Activated naive CD4-positive, alpha-beta T cell treated with anti-CD3 and anti-CD28 coated beads for 36 hours (primary cell): ENCODE measurements around the gene ARHGEF11. TPM values are rescaled to one million over a fixed set of nuclear protein-coding genes. Genes with fewer than 3 reads are reported as not detected.
"Not testable (repeated sequence)": the region's sequence is repeated elsewhere in the genome, so short reads cannot be mapped to it uniquely, and the experiment has no call there.

Source experiments
- CTCF ChIA-PET: fragments of 350-600 bp; sonication (Branson Sonifier 250); formaldehyde crosslinking; loops from one replicate; lab custom pipeline; 2021; ENCODE audit warnings: antibody characterized with exemption; lab: Charles Lee
- DNase-seq: peaks from one replicate; pipeline ENCODE4 v3.0.0-alpha.2; 2020
- H3K27ac Mint-ChIP-seq: one replicate; pipeline ENCODE4 v1.8.0; 2021; ENCODE audit warnings: mild to moderate bottlenecking, mixed read lengths
- H3K27me3 Mint-ChIP-seq: one replicate; pipeline ENCODE4 v1.8.0; 2021; ENCODE audit warnings: low read depth, mixed read lengths
- H3K36me3 Mint-ChIP-seq: one replicate; pipeline ENCODE4 v1.8.0; 2021; ENCODE audit warnings: low read depth, mixed read lengths
- H3K4me1 Mint-ChIP-seq: one replicate; pipeline ENCODE4 v1.8.0; 2021; ENCODE audit warnings: low read depth, mixed read lengths
- H3K4me3 Mint-ChIP-seq: one replicate; pipeline ENCODE4 v1.8.0; 2021; ENCODE audit warnings: mild to moderate bottlenecking, moderate library complexity, mixed read lengths
- H3K9me3 Mint-ChIP-seq: one replicate; pipeline ENCODE4 v1.8.0; 2021; ENCODE audit warnings: mixed read lengths
- intact Hi-C: fragments of 100-400 bp; cut with micrococcal nuclease; formaldehyde crosslinking; loops from one replicate; pipeline ENCODE4 v1.15.1; 2023
- total RNA-seq, 2 experiments: library from RNA; stranded (reverse); gene quantifications; one replicate each; pipeline ENCODE4 v1.2.3, GENCODE V29; 2021

ARHGEF11 gene
- total RNA-seq, 2 experiments from 2014 or later: 3.2 to 3.4 TPM

DNA sequence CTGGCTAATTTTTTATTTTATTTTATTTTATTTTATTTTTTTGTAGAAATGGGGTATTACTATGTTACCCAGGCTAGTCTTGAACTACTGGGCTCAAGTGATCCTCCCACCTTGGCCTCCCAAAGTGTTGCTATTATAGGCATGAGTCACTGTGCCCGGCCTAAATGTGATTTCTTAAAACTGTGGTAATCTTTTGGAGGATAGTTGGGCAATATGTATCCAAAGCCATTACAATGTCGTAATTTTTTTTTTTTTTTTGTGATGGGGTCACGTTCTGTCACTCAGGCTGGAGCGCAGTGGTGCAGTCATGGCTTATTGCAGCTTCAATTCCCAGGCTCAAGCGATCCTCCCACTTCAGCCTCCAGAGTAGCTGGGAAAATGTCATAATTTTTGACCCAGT is 39.9 kb upstream of the ARHGEF11 start:
- intact Hi-C loops: no loop called here
- Mint-ChIP-seq H3K4me1 (no peaks in the 10 kb centered on the region), H3K27ac (no peak overlapping the region), H3K4me3 (no peak overlapping the region), H3K9me3 (no peaks in the 10 kb centered on the region), H3K27me3 (peaks cover 2% of the 10 kb centered on the region), H3K36me3 (no peaks in the 10 kb centered on the region)
- CTCF ChIA-PET: interaction anchor here (0.7 to 7.1 kb wide), 3 partner anchors 8 to 194 kb away, joined by 4 to 378 read pairs (median 5); no protein-coding TSS in a partner anchor
- DNase-seq: no peak

DNA sequence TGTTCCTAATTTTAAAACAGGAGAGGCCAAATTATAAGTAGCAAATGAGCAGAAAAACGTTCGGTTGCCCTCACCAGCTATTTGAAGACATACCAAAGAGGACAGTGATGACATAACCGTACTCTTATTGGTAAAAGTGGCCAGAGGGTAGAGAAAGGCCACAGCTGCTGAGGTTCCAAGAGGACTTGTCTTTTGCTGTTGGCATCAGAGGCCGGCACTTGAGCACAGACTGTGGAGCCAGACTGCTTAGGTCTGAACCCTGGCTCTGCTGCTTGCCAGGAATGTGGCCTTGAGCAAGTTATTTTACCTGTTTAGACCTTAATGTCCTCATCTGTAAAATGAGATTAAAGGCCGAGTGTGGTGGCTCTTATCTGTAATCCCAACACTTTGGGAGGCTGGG is 39.2 kb upstream of the ARHGEF11 start:
- Mint-ChIP-seq H3K27me3 (no peaks in the 10 kb centered on the region), H3K36me3 (no peaks in the 10 kb centered on the region), H3K4me3 (no peak overlapping the region), H3K27ac (no peak overlapping the region), H3K4me1 (no peaks in the 10 kb centered on the region), H3K9me3 (no peaks in the 10 kb centered on the region)
- no peak for DNase-seq
- CTCF ChIA-PET: interaction anchor here (1.4 kb wide), 1 partner anchor 72 kb away, joined by 3 read pairs; no protein-coding TSS in a partner anchor
- intact Hi-C loops: no loop called here

DNA sequence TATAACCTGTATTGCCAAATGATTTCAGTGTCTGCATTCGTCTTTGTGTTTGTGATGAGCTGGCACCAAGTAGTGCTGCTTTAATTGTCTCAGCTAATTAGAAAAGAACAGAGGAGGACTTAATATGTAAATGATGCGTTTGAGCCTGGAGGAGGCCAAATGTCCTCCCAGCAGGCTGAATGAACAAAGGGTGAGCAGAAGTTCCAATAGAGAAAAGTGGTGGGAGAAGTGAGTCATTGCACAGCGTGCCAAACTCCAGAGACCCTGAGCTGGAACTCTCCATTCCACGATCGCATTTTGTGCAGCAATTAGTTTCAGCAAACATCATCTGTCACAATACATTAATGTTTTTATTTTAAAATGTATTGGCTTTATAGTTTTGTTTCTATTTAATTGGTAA is 36.2 kb upstream of the ARHGEF11 start:
- Mint-ChIP-seq H3K9me3 (no peaks in the 10 kb centered on the region), H3K27me3 (no peaks in the 10 kb centered on the region), H3K4me3 (no peak overlapping the region), H3K36me3 (no peaks in the 10 kb centered on the region), H3K27ac (no peak overlapping the region), H3K4me1 (no peaks in the 10 kb centered on the region)
- intact Hi-C loops: no loop called here
- CTCF ChIA-PET: interaction anchor here (0.6 to 2.0 kb wide), 3 partner anchors 9 to 75 kb away, joined by 3 to 8 read pairs (median 3); no protein-coding TSS in a partner anchor
- no peak for DNase-seq

DNA sequence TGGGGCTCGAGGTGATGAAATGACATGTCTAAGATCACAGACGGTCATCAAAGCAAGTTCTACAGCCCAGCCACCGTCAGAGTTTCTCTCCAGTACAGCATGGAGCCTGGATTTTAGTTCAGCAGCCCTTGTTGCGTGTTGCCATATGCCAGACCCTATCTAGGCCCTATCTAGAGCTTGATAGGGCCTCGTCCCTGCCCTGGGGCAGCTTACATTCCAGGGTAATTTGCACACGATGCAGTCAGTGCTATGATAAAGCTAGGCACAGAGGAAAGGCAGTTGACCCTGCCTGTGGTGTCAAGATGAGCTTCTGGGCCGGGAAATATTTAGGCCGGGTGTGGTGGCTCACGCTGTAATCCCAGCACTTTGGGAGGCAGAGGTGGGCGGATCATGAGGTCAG is 35.2 kb upstream of the ARHGEF11 start:
- no peak for DNase-seq
- Mint-ChIP-seq H3K27me3 (no peaks in the 10 kb centered on the region), H3K27ac (no peak overlapping the region), H3K4me1 (no peaks in the 10 kb centered on the region), H3K9me3 (no peaks in the 10 kb centered on the region), H3K36me3 (no peaks in the 10 kb centered on the region), H3K4me3 (no peak overlapping the region)
- CTCF ChIA-PET: interaction anchor here (0.6 to 2.0 kb wide), 4 partner anchors 10 to 76 kb away, joined by 3 to 8 read pairs (median 4); no protein-coding TSS in a partner anchor
- intact Hi-C loops: no loop called here

DNA sequence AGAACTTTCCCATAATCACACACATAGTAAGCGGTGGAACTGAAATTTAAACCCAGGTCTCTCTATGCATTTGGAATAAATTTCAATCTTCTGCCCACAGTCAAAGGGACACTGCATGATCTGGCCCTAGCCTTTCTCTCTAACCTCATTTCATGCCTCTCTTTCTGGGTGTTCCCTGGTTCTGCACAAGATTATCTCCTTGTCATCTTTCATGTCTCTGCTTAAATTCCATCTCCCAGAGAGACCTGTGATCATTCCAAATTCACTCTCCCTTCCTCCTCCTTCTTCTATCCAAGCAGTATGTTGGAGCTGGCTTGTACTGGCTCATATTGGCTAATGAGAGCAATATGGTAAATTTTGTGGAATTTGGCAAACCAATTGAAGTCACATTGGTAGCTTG is 31.9 kb upstream of the ARHGEF11 start:
- H3K4me1 Mint-ChIP-seq: peaks cover 1% of the 10 kb centered on the region
- H3K27me3 Mint-ChIP-seq: peaks cover 10% of the 10 kb centered on the region
- CTCF ChIA-PET: interaction anchor here (0.5 kb wide), 1 partner anchor 8 kb away, joined by 4 read pairs; no protein-coding TSS in a partner anchor
- intact Hi-C loops: loop anchor here (10.0 kb wide), 1 partner anchor 183 kb away; the partner anchor contains the start of gene PEAR1
- H3K9me3 Mint-ChIP-seq: no peaks in the 10 kb centered on the region
- no peaks in the 10 kb centered on the region for H3K36me3 Mint-ChIP-seq
- no peak overlapping the region for H3K27ac Mint-ChIP-seq
- no peak overlapping the region for H3K4me3 Mint-ChIP-seq
- no peak for DNase-seq

DNA sequence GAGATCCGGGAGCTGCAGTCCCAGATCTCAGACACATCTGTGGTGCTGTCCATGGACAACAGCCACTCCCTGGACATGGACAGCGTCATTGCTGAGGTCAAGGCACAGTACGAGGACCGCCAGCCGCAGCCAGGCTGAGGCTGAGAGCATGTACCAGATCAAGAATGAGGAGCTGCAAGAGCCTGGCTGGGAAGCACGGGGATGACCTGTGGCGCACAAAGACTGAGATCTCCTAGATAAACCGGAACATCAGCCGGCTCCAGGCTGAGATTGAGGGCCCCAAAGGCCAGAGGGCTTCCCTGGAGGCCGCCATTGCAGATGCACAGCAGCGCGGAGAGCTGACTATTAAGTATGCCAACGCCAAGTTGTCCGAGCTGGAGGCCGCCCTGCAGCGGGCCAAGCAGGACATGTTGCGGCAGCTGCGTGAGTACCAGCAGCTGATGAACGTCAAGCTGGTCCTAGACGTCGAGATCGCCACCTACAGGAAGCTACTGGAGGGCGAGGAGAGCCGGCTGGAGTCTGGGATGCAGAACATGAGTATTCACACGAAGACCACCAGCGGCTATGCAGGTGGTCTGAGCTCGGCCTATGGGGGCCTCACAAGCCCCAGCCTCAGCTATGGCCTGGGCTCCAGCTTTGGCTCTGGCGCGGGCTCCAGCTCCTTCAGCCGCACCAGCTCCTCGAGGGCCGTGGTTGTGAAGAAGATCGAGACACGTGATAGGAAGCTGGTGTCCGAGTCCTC is 28.6 kb upstream of the ARHGEF11 start:
- DNase-seq: peak; percentile 72
- CTCF ChIA-PET: interaction anchor here (0.6 to 2.2 kb wide), 16 partner anchors 13 to 162 kb away, joined by 3 to 6 read pairs (median 4); no protein-coding TSS in a partner anchor
- H3K9me3 Mint-ChIP-seq: no peaks in the 10 kb centered on the region
- H3K4me1 Mint-ChIP-seq: peaks cover 1% of the 10 kb centered on the region
- H3K27ac Mint-ChIP-seq: no peak overlapping the region
- no peak overlapping the region for H3K4me3 Mint-ChIP-seq
- intact Hi-C loops: loop anchor here (1.0 to 10.0 kb wide), 2 partner anchors 164 to 179 kb away; partner anchors contain the start of gene PEAR1
- H3K36me3 Mint-ChIP-seq: no peaks in the 10 kb centered on the region
- H3K27me3 Mint-ChIP-seq: peaks cover 10% of the 10 kb centered on the region

DNA sequence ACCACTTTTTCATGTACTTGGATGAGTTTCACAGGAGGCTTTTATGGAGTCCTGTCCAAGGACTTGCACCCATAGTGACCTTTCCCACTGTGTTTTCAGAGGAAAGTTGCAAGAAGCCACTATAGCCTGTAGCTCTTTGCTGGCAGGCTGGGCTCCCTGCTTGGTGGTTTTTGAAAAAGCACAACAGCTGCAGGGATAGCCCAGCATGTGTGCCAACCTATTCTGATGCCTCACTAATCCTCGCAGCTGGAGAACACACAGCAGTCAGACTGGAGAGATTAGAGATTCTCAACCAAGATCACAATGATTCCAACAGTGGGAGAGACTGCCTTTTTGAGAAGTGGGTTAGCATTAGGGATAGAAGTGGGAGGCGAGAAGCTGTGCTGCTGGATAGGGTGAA is 24.1 kb upstream of the ARHGEF11 start:
- Mint-ChIP-seq H3K4me3 (no peak overlapping the region), H3K27ac (no peak overlapping the region), H3K9me3 (no peaks in the 10 kb centered on the region), H3K27me3 (peaks cover 25% of the 10 kb centered on the region), H3K36me3 (no peaks in the 10 kb centered on the region), H3K4me1 (peaks cover 1% of the 10 kb centered on the region)
- CTCF ChIA-PET: interaction anchor here (4.1 kb wide), 1 partner anchor 21 kb away, joined by 17 read pairs; no protein-coding TSS in a partner anchor
- intact Hi-C loops: no loop called here
- DNase-seq: no peak

DNA sequence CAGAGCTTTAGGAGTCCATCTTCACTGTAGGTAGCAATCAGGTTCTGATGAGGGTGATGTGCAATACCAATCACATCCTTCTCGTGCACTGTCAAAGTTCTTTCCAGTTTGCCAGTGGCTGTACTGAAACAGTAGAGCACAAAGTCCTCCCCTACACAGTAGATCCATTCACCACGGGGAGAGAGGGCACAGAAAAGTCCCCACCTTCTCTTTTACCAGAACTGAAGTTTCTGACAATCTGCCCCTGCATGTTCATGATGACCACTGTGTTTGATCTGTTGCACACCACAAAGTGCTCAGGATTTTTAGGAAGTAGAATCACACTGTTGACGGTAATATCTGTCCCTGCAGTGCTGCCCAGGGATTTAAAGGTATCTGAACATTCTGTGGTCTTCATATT is 13.7 kb upstream of the ARHGEF11 start:
- H3K4me3 Mint-ChIP-seq, H3K36me3 Mint-ChIP-seq, DNase-seq, H3K4me1 Mint-ChIP-seq, H3K27ac Mint-ChIP-seq, intact Hi-C loops, H3K9me3 Mint-ChIP-seq, CTCF ChIA-PET: not testable (repeated sequence)
- H3K27me3 Mint-ChIP-seq: peaks cover 23% of the 10 kb centered on the region

DNA sequence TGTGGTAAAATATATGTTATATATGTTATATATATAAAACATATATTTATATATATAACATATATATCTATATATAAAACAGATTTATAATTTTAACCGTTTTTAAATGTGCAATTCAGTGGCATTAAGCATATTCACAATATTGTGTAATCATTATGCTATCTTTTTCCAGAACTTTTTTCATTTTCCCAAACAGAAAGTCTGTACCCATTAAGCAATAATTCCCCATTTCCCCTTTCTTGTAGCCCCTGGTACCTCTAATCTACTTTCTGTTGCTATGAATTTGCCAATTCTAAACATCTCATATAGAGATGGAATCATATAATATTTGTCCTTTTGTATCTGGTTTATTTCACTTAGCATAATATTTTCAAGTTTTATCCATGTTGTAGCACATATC is 10.7 kb upstream of the ARHGEF11 start:
- DNase-seq: no peak
- CTCF ChIA-PET: no interaction called here
- no peaks in the 10 kb centered on the region for H3K4me1 Mint-ChIP-seq
- intact Hi-C loops: no loop called here
- H3K9me3 Mint-ChIP-seq: peaks cover 7% of the 10 kb centered on the region
- peaks cover 2% of the 10 kb centered on the region for H3K36me3 Mint-ChIP-seq
- H3K27ac Mint-ChIP-seq: no peak overlapping the region
- H3K27me3 Mint-ChIP-seq: peaks cover 34% of the 10 kb centered on the region
- no peak overlapping the region for H3K4me3 Mint-ChIP-seq

DNA sequence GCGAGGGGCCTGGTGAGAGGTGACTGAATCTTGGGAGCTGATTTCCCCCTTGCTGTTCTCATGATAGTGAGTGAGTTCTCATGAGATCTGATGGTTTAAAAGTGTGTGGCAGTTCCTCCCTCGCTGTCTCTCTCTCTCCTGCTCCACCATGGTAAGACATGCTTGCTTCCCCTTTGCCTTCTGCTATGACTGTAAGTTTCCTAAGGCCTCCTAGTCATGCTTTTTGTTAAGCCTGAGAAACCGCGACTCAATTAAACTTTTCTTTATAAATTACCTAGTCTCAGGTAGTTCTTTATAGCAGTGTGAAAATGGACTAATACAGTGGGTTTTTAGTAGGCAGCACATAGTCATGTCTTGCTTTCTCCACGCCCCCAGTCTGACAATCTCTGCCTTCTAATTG is 10.2 kb upstream of the ARHGEF11 start:
- peaks cover 38% of the 10 kb centered on the region for H3K27me3 Mint-ChIP-seq
- H3K36me3 Mint-ChIP-seq, DNase-seq, CTCF ChIA-PET, H3K4me1 Mint-ChIP-seq, H3K27ac Mint-ChIP-seq, H3K4me3 Mint-ChIP-seq, H3K9me3 Mint-ChIP-seq, intact Hi-C loops: not testable (repeated sequence)

DNA sequence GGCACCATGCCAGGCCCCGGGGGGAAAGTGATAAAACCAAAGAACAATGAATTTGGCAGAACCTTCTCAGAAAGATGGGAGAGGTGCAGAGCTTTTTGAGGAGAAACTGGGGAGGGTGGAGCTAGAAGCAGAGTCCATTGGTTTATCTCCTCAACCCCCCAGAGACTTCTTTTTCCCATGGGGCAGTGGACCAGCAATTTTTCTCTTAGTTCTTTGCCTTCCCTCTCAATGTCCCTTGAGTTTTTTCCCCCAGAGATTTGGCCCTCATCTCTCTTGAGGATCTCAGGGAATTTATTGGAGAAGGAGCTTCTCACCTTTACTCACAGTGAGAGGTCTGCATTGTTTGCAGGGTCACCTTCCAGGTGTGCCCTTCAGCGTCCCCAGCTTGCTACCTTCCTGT is 5.3 kb upstream of the ARHGEF11 start:
- H3K27ac Mint-ChIP-seq: no peak overlapping the region
- peaks cover 7% of the 10 kb centered on the region for H3K9me3 Mint-ChIP-seq
- H3K4me1 Mint-ChIP-seq: peaks cover 8% of the 10 kb centered on the region
- H3K36me3 Mint-ChIP-seq: peaks cover 5% of the 10 kb centered on the region
- no peak overlapping the region for H3K4me3 Mint-ChIP-seq
- peaks cover 62% of the 10 kb centered on the region for H3K27me3 Mint-ChIP-seq
- intact Hi-C loops: no loop called here
- DNase-seq: no peak
- CTCF ChIA-PET: interaction anchor here (1.2 kb wide), 1 partner anchor 40 kb away, joined by 3 read pairs; no protein-coding TSS in a partner anchor

DNA sequence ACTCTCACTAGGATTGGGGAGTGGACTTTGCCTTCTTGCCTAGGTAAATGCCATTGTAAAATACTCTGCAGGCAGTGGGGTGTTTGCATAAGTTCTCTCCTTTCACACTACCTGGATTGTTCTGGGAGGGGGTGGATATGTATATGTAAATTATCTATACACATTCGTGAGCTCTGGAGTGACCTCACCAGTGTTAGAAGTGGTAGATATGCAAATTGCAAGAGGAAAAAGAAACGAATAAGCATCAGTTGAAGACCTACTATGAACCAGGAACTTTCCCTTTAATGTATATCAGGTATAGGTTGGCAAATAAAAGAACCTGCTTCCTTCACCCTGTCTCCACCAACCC is 1.5 kb upstream of the ARHGEF11 start:
- Mint-ChIP-seq H3K4me3 (no peak overlapping the region), H3K4me1 (peaks cover 12% of the 10 kb centered on the region), H3K36me3 (peaks cover 3% of the 10 kb centered on the region), H3K9me3 (peaks cover 5% of the 10 kb centered on the region), H3K27ac (no peak overlapping the region), H3K27me3 (peaks cover 70% of the 10 kb centered on the region)
- DNase-seq: no peak
- CTCF ChIA-PET: no interaction called here
- intact Hi-C loops: no loop called here

DNA sequence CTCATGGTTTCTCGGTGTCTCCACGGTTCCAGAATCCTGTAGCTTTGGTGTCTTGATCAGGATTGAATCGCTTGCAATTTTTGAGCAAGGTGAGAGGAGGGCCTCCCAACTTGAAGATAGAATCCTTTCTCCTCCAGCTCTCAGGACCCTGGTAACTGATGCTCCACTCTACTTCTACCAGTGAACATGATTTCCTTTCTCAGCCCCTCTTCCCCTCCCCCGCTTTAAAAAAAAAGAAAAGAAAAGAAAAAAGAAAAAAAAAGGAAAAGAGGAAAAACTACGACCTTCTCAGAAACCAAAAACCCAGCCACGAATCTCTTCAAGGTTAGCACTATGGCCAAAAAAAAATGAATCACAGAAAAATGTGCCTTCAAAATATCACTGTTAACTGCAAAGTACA is 1.2 kb downstream of the ARHGEF11 start:
- CTCF ChIA-PET: interaction anchor here (0.5 to 1.6 kb wide), 5 partner anchors 22 to 465 kb away, joined by 3 to 7 read pairs (median 4); no protein-coding TSS in a partner anchor
- no peaks in the 10 kb centered on the region for H3K9me3 Mint-ChIP-seq
- H3K4me1 Mint-ChIP-seq: peaks cover 12% of the 10 kb centered on the region
- DNase-seq: no peak
- H3K4me3 Mint-ChIP-seq: no peak overlapping the region
- H3K27ac Mint-ChIP-seq: no peak overlapping the region
- no peaks in the 10 kb centered on the region for H3K36me3 Mint-ChIP-seq
- peaks cover 60% of the 10 kb centered on the region for H3K27me3 Mint-ChIP-seq
- intact Hi-C loops: no loop called here
